Measurements from ENCODE around the gene ATCAY. TPM values are rescaled to one million over a fixed set of nuclear protein-coding genes. Genes with fewer than 3 reads are reported as not detected.

ATCAY gene
- total and polyA plus RNA-seq, 9 donors: 0.04 to 0.78 (median 0.15) TPM

GRCh38 chr19:3852614-3853254 is 27.8 kb upstream of the ATCAY start:
- Histone ChIP-seq H3K27ac (ENCODE audit: low read length) (no peak overlapping the region), H3K36me3 (ENCODE audit: control insufficient read depth, insufficient read depth, low read length) (no peaks in the 10 kb centered on the region), H3K4me3 (ENCODE audit: low read length) (no peak overlapping the region), H3K27me3 (ENCODE audit: control insufficient read depth, insufficient read depth, low read length) (no peaks in the 10 kb centered on the region), H3K4me1 (ENCODE audit: control insufficient read depth, insufficient read depth, low read length) (no peaks in the 10 kb centered on the region), H3K9me3 (replicated peaks; ENCODE audit: control insufficient read depth, low read depth, low read length) (peaks cover 16% of the 10 kb centered on the region)
- WGBS (ENCODE audit: insufficient coverage): 60% methylated on average over 4 of the region's 4 CpGs
- no peak for DNase-seq

GRCh38 chr19:3855320-3855719 is 25.2 kb upstream of the ATCAY start:
- H3K36me3 ChIP-seq (ENCODE audit: control insufficient read depth, insufficient read depth, low read length): no peaks in the 10 kb centered on the region
- peaks cover 16% of the 10 kb centered on the region for H3K9me3 ChIP-seq (replicated peaks; ENCODE audit: control insufficient read depth, low read depth, low read length)
- no peak overlapping the region for H3K4me3 ChIP-seq (ENCODE audit: low read length)
- H3K27me3 ChIP-seq (ENCODE audit: control insufficient read depth, insufficient read depth, low read length): no peaks in the 10 kb centered on the region
- 87% methylated on average over 19 of the region's 19 CpGs for WGBS (ENCODE audit: insufficient coverage)
- no peak overlapping the region for H3K27ac ChIP-seq (ENCODE audit: low read length)
- DNase-seq: no peak
- H3K4me1 ChIP-seq (ENCODE audit: control insufficient read depth, insufficient read depth, low read length): no peaks in the 10 kb centered on the region

GRCh38 chr19:3857449-3858003 is 23.0 kb upstream of the ATCAY start:
- WGBS (ENCODE audit: insufficient coverage): 74% methylated on average over 9 of the region's 12 CpGs
- peak; percentile 16 for DNase-seq
- H3K4me3 ChIP-seq (ENCODE audit: low read length): no peak overlapping the region
- H3K4me1 ChIP-seq (ENCODE audit: control insufficient read depth, insufficient read depth, low read length): no peaks in the 10 kb centered on the region
- no peaks in the 10 kb centered on the region for H3K9me3 ChIP-seq (replicated peaks; ENCODE audit: control insufficient read depth, low read depth, low read length)
- H3K27me3 ChIP-seq (ENCODE audit: control insufficient read depth, insufficient read depth, low read length): no peaks in the 10 kb centered on the region
- no peak overlapping the region for H3K27ac ChIP-seq (ENCODE audit: low read length)
- H3K36me3 ChIP-seq (ENCODE audit: control insufficient read depth, insufficient read depth, low read length): no peaks in the 10 kb centered on the region

- H3K4me1 ChIP-seq (ENCODE audit: control insufficient read depth, insufficient read depth, low read length): no peaks in the 10 kb centered on the region
- H3K4me3 ChIP-seq (ENCODE audit: low read length): no peak overlapping the region
- no peak for DNase-seq
- peaks cover 6% of the 10 kb centered on the region for H3K27me3 ChIP-seq (ENCODE audit: control insufficient read depth, insufficient read depth, low read length)
- WGBS (ENCODE audit: insufficient coverage): 91% methylated on average over 17 of the region's 17 CpGs
- no peaks in the 10 kb centered on the region for H3K36me3 ChIP-seq (ENCODE audit: control insufficient read depth, insufficient read depth, low read length)
- no peak overlapping the region for H3K27ac ChIP-seq (ENCODE audit: low read length)
- no peaks in the 10 kb centered on the region for H3K9me3 ChIP-seq (replicated peaks; ENCODE audit: control insufficient read depth, low read depth, low read length)
Measured at GRCh38 chr19:3860499-3860898, 20.0 kb upstream of the ATCAY start.

GRCh38 chr19:3862826-3863500 is 17.5 kb upstream of the ATCAY start:
- Histone ChIP-seq H3K27me3 (ENCODE audit: control insufficient read depth, insufficient read depth, low read length) (peaks cover 25% of the 10 kb centered on the region), H3K36me3 (ENCODE audit: control insufficient read depth, insufficient read depth, low read length) (no peaks in the 10 kb centered on the region), H3K4me3 (ENCODE audit: low read length) (no peak overlapping the region), H3K4me1 (ENCODE audit: control insufficient read depth, insufficient read depth, low read length) (no peaks in the 10 kb centered on the region), H3K9me3 (replicated peaks; ENCODE audit: control insufficient read depth, low read depth, low read length) (no peaks in the 10 kb centered on the region), H3K27ac (ENCODE audit: low read length) (no peak overlapping the region)
- no peak for DNase-seq
- WGBS (ENCODE audit: insufficient coverage): 78% methylated on average over 20 of the region's 25 CpGs

- Histone ChIP-seq H3K4me3 (ENCODE audit: low read length) (no peak overlapping the region), H3K27ac (ENCODE audit: low read length) (no peak overlapping the region), H3K4me1 (ENCODE audit: control insufficient read depth, insufficient read depth, low read length) (no peaks in the 10 kb centered on the region), H3K27me3 (ENCODE audit: control insufficient read depth, insufficient read depth, low read length) (peaks cover 31% of the 10 kb centered on the region), H3K9me3 (replicated peaks; ENCODE audit: control insufficient read depth, low read depth, low read length) (no peaks in the 10 kb centered on the region), H3K36me3 (ENCODE audit: control insufficient read depth, insufficient read depth, low read length) (no peaks in the 10 kb centered on the region)
- WGBS (ENCODE audit: insufficient coverage): 89% methylated on average over 5 of the region's 12 CpGs
- no peak for DNase-seq
Measured at GRCh38 chr19:3863648-3864047, 16.8 kb upstream of the ATCAY start.

GRCh38 chr19:3866910-3867638 is 13.4 kb upstream of the ATCAY start:
- WGBS (ENCODE audit: insufficient coverage): 62% methylated on average over 10 of the region's 14 CpGs
- no peak overlapping the region for H3K27ac ChIP-seq (ENCODE audit: low read length)
- H3K36me3 ChIP-seq (ENCODE audit: control insufficient read depth, insufficient read depth, low read length): no peaks in the 10 kb centered on the region
- no peaks in the 10 kb centered on the region for H3K4me1 ChIP-seq (ENCODE audit: control insufficient read depth, insufficient read depth, low read length)
- no peak overlapping the region for H3K4me3 ChIP-seq (ENCODE audit: low read length)
- H3K27me3 ChIP-seq (ENCODE audit: control insufficient read depth, insufficient read depth, low read length): peaks cover 44% of the 10 kb centered on the region
- H3K9me3 ChIP-seq (replicated peaks; ENCODE audit: control insufficient read depth, low read depth, low read length): peaks cover 3% of the 10 kb centered on the region
- DNase-seq: no peak

- H3K4me3 ChIP-seq (ENCODE audit: low read length): no peak overlapping the region
- H3K4me1 ChIP-seq (ENCODE audit: control insufficient read depth, insufficient read depth, low read length): no peaks in the 10 kb centered on the region
Measured at GRCh38 chr19:3867971-3868769, 12.3 kb upstream of the ATCAY start.

GRCh38 chr19:3868770-3869456 is 11.6 kb upstream of the ATCAY start, which contains the start of gene ZFR2:
Gene ZFR2, minus strand, starts transcription at chr19:3869038. Its CDS starts 21 bp downstream, at chr19:3869017.
- peaks cover 41% of the 10 kb centered on the region for H3K27me3 ChIP-seq (ENCODE audit: control insufficient read depth, insufficient read depth, low read length)
- H3K9me3 ChIP-seq (replicated peaks; ENCODE audit: control insufficient read depth, low read depth, low read length): peaks cover 3% of the 10 kb centered on the region
- H3K27ac ChIP-seq (ENCODE audit: low read length): no peak within 1 kb of the TSS
- WGBS (ENCODE audit: insufficient coverage): 5% methylated on average over 53 of the region's 62 CpGs
- no peaks in the 10 kb centered on the region for H3K4me1 ChIP-seq (ENCODE audit: control insufficient read depth, insufficient read depth, low read length)
- no peak for DNase-seq
- H3K4me3 ChIP-seq (ENCODE audit: low read length): no peak within 1 kb of the TSS
- H3K36me3 ChIP-seq (ENCODE audit: control insufficient read depth, insufficient read depth, low read length): no peaks in the 10 kb centered on the region

More at GRCh38 chr19:3867971-3868769, 12.3 kb upstream of the ATCAY start:
- Histone ChIP-seq H3K27ac (ENCODE audit: low read length) (no peak overlapping the region), H3K27me3 (ENCODE audit: control insufficient read depth, insufficient read depth, low read length) (peaks cover 44% of the 10 kb centered on the region), H3K36me3 (ENCODE audit: control insufficient read depth, insufficient read depth, low read length) (no peaks in the 10 kb centered on the region), H3K9me3 (replicated peaks; ENCODE audit: control insufficient read depth, low read depth, low read length) (peaks cover 3% of the 10 kb centered on the region)
- no peak for DNase-seq
- 7% methylated on average over 24 of the region's 30 CpGs for WGBS (ENCODE audit: insufficient coverage)
